ENCODE measurements around the gene FANCD2.
"Not testable (repeated sequence)": the region's sequence is repeated elsewhere in the genome, so short reads cannot be mapped to it uniquely, and the experiment has no call there.

FANCD2 gene

DNA sequence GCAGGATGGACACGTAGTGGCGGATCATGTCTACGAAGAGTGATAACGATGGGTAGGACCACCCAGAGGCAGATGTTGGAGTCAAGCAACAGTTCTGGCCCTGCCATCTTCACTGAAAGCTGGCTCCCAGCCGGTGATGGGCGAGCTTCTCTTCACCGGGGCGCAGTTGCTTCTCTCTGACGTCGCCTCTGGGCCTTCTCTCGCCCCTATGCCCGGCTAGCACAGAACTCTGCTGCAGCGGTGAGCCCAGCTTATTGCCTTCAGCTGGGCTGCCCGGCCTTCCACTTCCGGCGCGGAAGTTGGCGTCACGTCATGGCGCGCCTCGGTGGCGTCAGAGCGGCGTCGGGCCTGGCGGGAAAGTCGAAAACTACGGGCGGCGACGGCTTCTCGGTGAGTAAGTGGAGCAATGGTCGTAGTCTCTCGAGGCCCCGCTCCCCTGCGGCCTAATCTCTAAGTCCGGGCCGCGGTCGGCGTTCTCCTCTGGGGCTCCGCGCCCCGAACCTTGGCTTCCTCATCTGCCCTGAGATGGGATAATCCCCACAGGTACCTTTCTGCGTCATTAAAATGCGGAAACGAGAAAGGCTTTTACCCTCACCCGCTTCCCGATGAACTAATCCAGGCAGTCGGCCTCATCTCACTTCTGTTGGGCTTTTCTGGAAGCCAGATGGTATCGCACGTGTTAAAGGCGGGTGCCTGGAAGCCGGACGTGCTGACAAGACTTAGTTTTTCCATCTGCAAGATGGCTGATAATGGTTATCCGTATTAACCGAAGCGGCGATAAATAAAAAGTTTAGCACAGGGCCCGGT, at the start of gene FANCD2:
Gene FANCD2 (plus strand): TSS at position 354 of the 807 bp plus-strand sequence. CDS start 2,221 bp downstream, outside the sequence.
- peak; percentile 25 to 92 (median 76) for DNase-seq

DNA sequence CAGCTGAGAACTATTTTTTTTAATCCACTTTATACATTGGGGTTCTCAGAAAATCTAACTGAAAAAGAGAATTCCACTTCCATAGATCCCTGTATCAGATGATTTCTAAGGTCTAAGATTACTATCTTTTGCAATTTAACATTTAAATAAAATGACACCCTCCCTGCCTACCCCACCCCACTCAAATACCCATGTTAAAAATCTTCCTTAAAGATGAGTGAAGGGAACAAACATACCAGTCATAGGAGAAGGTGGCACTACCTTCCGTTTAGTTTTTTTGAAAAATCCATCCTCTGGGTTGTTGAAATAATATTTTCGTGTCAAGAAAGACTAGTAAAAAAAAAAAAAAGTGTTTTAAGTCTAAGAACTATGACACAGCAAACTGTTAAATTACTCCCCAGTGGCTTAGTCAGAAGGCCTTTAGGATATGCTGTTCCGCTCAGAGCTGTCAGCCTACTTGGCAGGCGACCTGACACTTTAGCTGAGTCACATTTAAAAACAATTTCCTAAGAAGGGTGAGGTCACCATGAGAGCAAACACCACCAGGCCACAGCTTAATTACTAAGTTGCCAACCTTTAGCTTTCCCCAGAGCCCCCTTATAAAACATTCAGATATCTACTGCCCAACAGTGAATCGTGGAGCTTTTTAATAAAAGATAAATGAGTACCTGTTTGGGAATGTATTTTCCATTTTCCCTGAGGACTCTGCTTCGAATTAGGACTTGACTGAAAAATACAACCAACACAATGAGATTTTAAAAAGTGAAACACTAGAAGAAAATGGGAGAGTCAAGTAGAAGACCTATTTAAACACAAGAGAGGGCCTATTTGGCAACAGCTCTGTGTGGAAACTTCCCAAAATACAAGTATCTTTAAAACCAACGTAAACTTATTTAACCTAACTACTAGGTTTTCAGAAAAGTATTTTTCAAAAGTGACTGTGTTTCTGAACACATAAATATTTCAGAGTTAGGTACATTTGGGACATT, 49.2 kb upstream of the FANCD2 start:
- peak in 10 of 56 donors; percentile 4 to 56 (median 11) for DNase-seq

DNA sequence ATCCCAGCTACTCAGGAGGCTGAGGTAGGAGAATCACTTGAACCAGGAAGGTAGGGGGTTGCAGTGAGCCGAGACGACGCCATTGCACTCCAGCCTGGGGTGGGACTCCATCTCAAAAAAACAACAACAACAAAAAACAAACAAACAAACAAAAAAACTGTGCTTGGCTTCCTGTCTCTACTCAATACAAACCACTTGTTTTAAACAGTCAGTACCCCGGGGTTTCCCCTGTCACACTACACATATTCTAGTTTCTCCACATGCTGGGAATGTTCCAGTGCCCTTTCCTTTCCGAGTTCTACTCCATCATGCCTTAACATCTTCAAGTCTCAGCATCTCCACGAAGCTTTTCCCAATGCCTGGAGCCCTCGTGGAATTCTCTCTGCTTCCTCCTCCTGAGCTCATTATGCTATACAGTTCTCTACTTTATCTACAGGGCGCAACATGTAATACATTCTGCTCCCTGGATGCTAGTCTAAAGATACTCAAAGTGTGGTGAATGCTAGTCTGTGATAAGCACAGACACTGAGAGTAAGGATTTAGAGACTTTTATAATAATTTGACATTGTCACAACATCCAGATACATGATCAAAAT, 47.4 kb upstream of the FANCD2 start:
- DNase-seq = no peak

DNA sequence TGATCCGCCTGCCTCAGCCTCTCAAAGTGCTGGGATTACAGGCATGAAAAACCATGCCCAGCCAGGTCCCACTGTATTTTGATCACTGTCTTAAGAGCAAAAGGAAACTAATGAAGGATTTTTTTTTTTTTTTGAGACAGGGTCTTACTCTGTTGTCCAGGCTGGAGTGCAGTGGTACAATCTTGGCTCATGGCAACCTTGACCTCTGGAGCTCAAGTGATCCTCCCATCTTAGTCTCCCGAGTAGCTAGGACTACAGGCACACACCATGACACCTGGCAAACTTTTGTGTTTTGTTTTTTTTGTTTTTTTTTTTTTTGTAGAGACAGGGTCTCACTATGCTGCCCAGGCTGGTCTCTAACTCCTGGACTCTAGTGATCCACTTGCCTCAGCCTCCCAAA, 46.0 kb upstream of the FANCD2 start:
- no peak for DNase-seq

DNA sequence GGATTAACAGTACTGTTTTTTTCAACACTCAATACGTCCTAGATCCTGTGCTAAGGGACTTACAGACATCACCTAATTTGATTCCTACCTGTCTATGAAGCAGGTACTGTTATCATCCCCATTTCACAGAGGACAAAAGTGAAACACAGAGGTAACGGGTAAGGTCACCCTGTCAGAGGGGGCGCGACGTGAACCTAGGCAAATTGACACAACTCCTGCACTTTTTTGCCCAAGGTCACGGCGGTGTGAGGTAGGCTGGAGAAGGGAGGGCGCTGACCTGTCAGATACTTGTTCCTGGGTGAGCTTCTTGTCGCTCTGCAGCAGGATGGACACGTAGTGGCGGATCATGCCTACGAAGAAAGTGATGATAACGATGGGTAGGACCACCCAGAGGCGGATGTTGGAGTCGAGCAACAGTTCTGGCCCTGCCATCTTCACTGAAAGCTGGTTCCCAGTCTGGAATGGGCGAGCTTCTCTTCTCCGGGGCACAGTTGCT, 40.0 kb upstream of the FANCD2 start:
- DNase-seq = peak in 1 of 56 donors; percentile 49

DNA sequence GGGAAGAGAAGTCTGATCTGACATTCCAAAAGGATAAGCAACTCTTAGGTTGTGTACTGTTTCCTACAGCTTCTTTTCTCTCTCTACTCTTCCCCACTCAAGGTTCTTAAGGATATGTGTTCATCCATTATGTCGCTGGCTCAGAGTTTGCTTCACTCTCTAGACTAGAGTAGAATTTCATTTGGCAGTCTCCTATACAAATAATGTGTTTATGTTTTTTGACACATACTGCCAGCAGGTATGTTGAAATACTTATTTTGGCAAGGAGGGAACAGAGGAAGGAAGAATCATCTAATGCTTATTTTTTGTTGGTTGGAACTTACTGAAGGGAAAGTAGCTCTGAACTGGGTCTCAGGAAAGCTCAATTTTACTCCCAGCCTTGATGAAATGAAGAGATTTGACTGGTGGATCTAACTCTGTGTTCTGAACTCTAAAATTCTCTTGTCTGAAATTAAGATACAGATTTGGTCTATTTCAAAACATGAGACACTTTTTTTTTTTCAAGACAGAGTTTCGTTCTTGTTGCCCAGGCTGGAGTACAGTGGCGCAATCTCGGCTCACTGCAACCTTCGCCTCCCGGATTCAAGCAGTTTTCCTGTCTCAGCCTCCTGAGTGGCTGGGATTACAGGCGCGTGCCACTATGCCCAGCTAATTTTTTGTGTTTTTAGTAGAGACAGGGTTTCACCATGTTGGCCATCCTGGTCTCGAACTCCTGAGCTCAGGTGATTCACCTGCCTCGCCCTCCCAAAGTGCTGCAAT, 32.0 kb upstream of the FANCD2 start:
- no peak for DNase-seq

DNA sequence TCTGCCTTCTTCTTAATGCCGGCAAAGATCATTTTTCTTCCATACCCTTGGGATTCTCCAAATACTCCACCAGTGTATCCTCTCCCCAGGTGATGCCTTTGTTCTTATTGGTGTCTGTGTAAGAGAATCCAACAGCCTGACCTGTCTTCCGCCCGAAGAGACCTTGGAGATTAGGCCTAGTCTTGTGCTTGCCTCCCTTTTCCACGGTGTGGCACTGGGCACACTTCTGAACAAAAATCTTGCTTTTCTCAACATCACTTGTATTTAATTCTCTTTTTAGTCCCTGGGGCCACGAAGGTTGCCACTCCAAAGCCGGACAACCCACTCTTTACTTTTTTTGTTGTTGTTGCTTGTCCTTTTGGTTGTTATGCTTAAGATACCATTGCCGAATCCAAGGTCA, 25.6 kb upstream of the FANCD2 start:
- DNase-seq = no peak

DNA sequence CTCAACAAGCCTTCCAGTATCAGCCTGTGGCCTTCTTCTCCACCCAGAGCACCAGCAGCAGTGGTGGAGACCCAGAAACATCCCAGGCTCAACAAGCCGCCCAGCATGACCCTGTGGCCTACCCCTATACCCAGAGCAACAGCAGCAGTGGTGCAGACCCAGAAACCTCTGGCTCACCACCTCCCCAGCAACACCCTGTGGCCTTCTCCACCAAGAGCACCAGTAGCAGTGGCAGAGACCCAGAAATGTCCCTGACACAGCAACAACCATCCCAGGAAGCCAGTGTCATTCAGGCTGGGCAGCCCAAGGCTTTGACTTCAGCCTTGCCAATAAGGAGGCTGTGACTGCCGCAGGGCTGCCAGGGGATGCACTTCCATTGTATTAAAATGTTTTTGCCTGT, 23.3 kb upstream of the FANCD2 start:
- DNase-seq = no peak

DNA sequence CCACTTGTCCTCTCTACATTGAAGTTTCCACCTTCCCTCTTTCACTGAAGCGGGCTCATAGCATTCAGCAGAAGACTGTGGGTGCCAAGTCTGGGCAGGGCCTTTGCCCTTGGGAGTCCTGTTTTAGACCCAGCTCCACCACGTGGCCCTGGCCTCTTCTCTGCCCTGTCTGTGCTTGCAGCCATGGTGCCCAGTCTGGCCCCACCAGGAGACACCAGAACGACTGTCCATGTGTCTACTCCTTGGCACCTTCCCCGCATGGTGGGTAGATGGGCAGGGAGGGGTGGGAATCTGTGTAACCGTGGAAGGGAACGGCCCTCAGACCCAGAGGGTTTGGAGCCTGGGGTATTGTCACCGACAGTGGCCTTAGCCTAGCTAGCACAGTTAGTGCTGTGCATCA, 21.7 kb upstream of the FANCD2 start:
- DNase-seq = no peak

DNA sequence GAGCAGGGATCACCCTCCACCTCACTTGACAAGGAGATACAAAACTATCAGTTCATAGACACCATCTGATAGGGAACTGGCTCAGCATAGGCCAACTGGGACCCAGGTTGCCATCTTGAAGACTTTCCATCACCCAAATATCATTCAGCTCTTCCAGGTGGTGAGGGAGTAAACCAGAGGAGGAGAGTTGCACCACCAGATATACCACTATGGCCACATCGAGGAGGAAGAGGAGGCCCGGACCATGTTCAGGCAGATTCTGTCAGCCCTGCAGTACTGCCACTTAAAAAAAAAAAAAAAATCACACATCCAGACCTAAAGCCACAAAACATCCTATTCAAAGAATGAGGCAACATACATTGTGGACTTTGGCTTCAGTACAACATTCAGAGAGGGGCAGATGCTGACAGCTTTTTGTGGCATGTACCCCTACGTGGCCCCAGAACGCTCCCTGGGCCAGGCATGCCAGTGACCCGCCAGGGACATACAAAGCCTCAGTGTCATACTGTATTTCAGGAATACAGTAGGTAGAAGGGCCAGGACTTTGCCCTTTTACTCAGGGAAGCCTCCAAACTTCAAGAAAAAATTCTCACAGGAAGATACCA, 21.2 kb upstream of the FANCD2 start:
- no peak for DNase-seq

DNA sequence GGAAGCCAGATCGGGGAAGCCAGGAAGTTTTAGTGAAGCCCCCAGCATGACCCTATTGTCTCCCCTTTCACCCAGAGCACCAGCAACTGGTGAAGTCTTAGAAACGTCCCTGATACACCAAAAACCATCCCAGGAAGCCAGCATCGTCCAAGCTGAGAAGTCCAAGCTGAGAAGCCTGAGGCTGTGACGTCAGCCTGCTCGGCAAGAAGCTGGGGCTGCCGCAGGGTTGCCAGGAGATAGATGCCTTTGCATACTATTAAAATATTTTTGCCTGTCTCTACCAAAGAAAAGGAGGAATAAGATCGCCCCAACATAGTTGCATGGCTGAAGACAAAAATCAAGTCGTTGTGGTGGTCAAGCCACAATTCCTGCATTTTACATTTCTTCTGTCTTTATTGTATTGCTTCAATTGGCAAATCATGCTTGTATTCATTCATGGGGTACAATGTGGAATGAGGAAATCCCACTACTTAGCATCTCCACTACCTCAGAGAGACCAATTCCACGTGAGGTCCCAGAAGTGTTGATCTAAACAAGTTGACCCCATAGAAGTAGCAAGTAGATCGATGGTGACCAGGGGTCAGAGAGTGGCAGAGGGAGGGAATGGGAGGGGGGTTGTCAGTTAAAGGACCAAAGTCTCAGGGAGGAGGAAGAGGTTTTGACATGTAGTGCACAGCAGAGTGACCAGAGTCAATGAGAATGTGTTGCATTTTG, 20.0 kb upstream of the FANCD2 start:
- no peak for DNase-seq

DNA sequence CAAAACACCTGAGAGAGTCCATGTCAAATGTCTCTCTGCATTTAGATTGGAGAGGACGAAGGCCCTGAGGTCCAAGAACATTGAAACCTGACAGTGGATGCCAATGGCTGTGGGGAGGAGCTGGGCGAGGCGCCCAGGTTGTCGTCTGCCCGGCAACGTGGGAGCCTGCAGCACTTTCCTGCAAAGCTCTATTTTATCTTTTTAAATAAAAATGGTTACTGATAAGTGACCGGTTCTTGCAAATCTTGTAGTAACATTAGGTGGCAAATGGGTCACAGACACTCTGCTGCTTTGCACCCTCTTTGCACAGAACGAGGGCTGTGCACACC, 19.5 kb upstream of the FANCD2 start:
- no peak for DNase-seq

DNA sequence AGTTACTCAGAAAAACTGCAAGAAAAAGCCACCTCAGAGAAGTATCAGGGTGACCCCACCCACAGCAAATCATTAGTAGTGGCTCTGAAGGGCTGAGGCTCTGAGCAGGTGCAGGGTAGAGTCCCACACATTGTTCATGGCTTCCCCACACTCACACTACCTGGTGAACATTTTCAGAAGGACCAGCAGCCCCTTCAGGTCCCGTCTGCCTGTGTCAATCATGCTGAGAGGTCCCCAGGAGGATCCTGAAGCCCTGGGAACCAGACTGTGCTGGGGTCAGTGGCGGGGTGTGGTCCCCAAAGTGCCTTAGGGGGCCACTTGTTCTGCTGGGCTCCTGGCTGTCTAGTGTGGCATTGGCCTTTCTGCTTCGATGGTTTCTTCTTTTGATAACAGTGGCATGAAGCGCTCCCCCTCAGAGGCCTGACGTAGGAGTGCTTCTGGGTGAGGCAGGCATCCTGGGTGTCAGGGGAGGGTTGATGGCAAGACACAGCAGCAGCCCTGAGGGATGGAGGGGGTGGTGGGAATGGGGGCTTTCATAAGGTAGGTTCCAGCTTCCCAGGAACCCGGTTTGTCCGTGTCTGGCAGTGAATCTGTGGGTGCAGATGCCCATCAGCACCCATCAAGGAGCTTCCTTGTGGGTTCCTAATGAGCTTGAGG, 19.0 kb upstream of the FANCD2 start:
- no peak for DNase-seq

DNA sequence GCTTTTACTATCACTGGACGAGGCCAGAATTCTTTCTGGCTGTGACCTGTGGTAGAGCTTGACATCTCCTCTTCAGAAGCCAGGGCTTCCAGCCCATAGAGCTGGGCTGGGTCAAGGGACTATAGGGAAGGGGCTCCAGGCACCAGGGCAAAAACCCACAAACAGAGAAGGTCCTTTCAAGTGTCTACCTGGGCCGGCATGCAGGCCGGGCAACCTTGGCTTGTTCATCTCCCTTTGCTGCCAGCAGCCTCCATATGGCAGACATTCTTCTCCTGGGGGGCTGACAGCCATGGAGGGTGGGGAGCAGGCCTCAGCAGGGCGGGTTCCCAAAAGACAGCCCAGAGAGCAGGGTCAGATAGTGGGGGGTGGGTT, 18.0 kb upstream of the FANCD2 start:
- not testable (repeated sequence) for DNase-seq

DNA sequence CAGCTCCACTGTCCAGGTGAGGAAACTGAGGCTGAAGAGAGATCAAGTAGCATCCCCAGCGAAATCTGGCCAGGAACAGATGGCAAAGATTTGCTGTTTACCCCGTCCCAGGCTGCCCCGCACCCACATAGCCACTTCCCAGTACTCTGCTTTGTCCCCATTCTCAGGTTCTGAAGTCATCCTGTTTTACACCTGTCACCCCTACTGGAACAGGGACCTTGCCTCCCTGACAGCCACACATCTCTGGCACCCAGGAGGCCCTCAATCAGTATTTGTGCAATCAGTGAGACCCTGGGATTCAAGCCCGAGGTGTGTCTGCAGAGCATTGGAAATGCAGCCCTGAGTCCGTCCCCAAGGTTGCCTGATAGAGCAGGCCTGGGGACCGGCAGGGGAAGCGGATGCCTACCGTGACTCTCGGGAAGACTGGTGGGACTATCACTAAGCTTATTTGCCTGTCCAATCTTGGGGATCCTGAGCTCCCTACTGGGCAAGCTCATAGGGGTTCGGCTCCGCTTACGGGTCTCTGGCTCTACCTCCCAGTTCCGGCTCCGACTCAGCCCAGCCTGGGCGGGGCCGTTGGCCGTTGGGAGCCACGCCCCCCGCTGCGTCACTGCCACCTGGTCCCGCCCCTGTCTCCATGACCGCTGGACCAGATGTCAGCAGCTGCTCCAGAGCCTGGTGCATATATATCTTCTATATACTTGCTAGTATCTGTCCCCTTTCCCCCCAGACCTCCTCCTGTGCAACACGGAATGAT, 17.5 kb upstream of the FANCD2 start:
- peak in 47 of 56 donors; percentile 10 to 84 (median 52) for DNase-seq

DNA sequence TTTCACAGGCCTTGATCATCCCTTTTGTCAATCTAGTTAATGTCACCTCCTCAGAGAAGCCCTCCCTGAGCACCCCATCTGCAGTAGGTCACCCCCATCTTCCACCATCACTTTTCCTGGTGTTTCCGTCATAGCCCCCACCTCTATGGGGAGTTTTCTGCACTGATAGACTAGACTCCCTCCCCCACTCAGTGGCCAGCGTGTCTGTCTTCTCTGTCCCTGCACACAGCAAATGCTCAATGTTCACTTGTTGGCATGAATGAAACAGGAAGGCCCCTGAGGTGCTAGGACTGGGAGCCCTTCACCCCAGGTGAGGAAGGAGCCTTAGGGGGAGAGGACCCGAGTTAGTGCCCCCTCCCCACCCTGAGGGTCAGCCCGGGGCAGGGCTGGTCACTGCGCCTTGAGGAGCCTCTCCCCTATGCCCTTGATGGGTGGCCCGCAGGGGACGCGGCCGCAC, 15.8 kb upstream of the FANCD2 start:
- no peak for DNase-seq

DNA sequence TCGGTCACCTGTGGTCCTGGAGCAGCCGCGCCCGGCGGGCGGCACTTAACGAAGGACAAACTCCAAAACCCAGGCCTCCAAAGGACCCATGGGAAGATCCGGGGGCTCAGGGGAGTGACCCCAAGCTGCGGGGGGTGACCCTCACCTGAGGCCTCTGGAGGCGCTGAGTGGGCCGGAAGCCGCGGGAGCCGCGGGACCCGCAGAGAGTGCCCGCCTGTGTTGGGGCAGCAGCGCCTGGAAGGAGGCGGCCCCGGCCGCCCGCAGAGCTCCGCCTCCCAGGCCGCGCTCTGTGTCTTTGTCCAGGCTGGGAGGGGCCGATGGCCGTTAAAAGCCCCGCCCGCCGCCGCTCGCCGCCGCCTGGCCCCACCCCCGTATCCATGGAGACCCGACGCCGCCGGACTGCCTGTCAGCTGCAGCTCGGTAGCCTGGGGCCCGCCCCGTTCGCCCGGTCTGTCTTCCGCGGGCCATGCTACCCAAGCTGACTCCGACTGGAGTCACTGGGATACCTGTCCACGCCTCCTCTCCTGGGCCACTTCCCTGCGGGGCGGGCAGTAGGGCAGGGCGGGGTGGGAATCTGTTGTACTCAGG, 15.3 kb upstream of the FANCD2 start:
- DNase-seq = peak in 55 of 56 donors; percentile 30 to 96 (median 84)

DNA sequence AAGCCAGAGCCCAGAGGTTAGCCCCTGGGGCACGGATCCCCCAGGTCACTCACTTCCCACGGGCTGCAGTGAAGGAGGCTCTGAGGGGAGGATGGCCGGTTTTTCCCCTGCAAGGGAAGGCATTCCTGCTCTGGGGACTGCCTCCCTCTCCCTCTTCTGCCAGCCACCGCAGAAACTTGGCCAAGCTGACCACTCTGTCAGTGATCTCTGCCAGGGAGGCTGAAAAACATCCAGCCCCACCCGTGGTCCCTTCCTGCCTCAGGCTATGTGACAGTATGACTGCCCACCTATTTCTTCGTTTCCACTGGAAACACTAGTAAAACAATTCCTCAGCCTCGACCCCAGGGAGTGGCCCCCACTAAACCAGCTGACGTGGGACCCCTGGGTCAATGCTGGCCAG, 14.6 kb upstream of the FANCD2 start:
- DNase-seq = peak in 2 of 56 donors; percentile 44 to 49
